ENCODE data around the gene NFKB2.
A peak's percentile ranks its signal among the peaks of the same experiment; 100 is the strongest.

Gene NFKB2

DNA sequence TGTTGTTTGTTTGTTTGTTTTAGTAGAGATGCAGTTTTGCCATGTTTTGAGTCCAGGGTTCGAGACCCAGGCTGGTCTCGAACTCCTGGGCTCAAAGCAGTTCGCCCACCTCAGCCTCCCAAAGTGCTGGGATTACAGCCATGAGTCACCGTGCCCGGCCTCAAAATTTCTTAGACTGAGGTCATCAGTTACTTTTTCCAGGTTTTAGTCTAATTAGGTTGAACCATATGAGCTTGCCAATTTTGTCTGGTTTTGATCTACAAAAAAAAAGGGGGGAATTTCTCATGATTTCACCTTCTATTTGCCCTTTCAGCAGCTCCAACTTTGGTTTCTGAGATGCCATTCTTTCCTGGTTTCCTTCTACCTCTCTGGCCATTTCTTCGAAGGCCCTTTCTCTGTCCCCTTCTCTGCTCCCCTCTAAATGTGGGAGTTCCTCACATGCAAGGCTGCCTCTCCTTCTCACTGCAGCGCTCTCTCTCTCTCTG, 31.3 kb downstream of the NFKB2 start:
- TF ChIP-seq, protein P1, sequence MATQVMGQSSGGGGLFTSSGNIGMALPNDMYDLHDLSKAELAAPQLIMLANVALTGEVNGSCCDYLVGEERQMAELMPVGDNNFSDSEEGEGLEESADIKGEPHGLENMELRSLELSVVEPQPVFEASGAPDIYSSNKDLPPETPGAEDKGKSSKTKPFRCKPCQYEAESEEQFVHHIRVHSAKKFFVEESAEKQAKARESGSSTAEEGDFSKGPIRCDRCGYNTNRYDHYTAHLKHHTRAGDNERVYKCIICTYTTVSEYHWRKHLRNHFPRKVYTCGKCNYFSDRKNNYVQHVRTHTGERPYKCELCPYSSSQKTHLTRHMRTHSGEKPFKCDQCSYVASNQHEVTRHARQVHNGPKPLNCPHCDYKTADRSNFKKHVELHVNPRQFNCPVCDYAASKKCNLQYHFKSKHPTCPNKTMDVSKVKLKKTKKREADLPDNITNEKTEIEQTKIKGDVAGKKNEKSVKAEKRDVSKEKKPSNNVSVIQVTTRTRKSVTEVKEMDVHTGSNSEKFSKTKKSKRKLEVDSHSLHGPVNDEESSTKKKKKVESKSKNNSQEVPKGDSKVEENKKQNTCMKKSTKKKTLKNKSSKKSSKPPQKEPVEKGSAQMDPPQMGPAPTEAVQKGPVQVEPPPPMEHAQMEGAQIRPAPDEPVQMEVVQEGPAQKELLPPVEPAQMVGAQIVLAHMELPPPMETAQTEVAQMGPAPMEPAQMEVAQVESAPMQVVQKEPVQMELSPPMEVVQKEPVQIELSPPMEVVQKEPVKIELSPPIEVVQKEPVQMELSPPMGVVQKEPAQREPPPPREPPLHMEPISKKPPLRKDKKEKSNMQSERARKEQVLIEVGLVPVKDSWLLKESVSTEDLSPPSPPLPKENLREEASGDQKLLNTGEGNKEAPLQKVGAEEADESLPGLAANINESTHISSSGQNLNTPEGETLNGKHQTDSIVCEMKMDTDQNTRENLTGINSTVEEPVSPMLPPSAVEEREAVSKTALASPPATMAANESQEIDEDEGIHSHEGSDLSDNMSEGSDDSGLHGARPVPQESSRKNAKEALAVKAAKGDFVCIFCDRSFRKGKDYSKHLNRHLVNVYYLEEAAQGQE (IDR thresholded peaks at IDR 0.05; ENCODE audit: insufficient read depth in 1 of 2, low read depth in 2 of 2, low read length in 2 of 2), result no peak
- TF ChIP-seq FOXP2 (optimal IDR thresholded peaks at IDR 0.05; ENCODE audit: borderline replicate concordance, extremely low read depth, extremely low read length, insufficient read depth) (no peak), SIN3A (IDR thresholded peaks at IDR 0.05; ENCODE audit: borderline replicate concordance, insufficient read depth, low read length) (no peak), POLR2AphosphoS5 (IDR thresholded peaks at IDR 0.05; ENCODE audit: low read depth, low read length) (no peak), TAF1 (IDR thresholded peaks at IDR 0.05; ENCODE audit: borderline replicate concordance, insufficient read depth, low read length) (no peak)

DNA sequence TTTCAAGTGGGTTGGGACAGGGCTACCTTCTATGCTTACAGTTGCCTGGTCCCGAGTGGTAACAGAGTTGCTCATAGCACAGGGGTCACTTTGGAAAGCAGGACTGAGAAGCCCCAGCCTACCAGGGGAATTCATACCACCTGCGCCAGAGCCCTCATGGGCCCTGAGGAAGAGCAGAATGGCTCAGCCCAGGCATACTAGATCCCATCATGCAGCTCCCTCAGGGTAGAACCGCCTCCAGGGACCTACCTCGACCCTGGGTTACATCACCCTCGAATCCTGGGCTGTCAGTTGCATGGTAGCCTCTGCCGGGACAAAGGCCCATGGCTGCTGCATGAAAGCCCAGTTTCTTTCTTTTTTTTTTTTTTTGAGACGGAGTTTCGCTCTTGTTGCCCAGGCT, 34.0 kb downstream of the NFKB2 start:
- no peak for TF ChIP-seq TAF1 (IDR thresholded peaks at IDR 0.05; ENCODE audit: borderline replicate concordance, insufficient read depth, low read length)
- no peak for TF ChIP-seq POLR2AphosphoS5 (IDR thresholded peaks at IDR 0.05; ENCODE audit: low read depth, low read length)
- no peak for TF ChIP-seq SIN3A (IDR thresholded peaks at IDR 0.05; ENCODE audit: borderline replicate concordance, insufficient read depth, low read length)
- no peak for TF ChIP-seq FOXP2 (optimal IDR thresholded peaks at IDR 0.05; ENCODE audit: borderline replicate concordance, extremely low read depth, extremely low read length, insufficient read depth)
- TF ChIP-seq, protein P1 (IDR thresholded peaks at IDR 0.05; ENCODE audit: insufficient read depth in 1 of 2, low read depth in 2 of 2, low read length in 2 of 2), result no peak

DNA sequence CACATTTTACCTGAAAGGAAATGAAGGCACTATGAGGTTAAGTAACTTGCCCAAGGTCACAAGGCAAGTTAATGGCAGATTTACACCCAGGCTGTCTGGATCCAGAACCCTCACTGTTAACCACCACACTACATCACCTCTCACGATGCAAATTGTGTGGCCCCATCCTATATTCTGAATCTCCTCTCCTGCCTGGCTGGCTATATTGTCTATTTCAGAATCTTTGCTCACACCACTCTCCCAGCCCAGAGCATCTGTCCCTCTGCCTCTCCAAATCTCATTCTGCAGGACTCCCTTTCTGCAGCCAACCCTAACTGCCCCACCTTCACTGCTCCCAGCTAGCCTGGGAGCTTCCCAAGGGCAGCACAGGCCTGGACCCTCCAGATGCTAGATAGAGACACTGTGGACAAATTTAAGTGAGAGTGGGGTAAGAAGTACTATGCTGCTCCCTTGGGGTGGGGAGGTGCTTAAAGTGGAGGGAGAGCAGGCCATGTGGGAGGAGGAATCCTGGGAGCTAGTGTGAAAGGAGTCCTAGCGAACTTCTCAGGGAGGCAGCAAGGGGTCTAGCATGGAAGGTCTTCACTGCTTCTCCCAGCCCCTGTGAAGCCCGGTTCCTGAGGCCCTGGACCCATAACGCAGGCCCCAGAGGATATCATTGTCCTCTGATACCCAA, 36.1 kb downstream of the NFKB2 start:
- TF ChIP-seq TAF1 (IDR thresholded peaks at IDR 0.05; ENCODE audit: borderline replicate concordance, insufficient read depth, low read length) (no peak), SIN3A (IDR thresholded peaks at IDR 0.05; ENCODE audit: borderline replicate concordance, insufficient read depth, low read length) (no peak), POLR2AphosphoS5 (IDR thresholded peaks at IDR 0.05; ENCODE audit: low read depth, low read length) (no peak), FOXP2 (optimal IDR thresholded peaks at IDR 0.05; ENCODE audit: borderline replicate concordance, extremely low read depth, extremely low read length, insufficient read depth) (no peak)
- TF ChIP-seq, protein P1 (IDR thresholded peaks at IDR 0.05; ENCODE audit: insufficient read depth in 1 of 2, low read depth in 2 of 2, low read length in 2 of 2), result no peak

DNA sequence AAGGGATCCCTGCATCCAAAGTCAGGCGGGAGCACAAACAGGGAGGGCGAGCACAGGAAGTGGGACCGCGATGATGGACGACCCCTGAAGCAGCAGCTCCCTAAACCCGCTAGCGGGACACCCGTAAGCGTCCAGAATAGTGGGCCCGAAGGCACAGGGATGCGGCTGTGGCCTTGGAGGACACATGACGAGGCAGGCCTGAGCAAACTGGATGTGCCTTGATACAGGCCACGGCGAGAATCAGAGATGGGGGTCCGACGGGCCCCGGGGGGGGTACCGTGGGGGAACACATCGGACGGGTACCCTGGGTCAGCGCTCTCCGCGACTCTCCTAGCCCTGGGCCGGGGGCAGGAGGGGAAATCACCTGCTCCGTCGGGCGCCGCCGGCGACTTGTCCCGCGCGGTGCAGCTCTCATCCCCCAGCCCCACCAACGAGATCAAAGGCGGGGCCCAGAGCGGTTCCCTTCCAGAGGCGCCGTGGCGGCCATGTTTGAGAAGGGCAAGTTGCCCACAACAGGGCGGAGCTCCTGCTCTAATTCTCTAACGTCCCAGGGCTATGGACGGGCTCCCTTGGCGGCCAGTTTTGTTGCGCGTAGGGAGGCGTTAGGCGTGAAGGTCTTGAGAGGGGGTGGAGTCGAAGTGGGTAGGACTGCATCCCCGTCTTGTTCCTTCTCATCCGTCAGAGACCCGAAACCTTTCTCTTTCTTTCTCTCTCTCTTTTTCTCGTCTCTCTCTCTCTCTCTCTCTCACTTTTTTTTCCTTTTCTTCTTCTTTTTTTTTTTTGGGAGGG, 36.9 kb downstream of the NFKB2 start, which contains the start of gene CUEDC2:
Gene CUEDC2 (minus strand): TSS at position 413 of the 789 bp plus-strand sequence. CDS start 7,386 bp downstream, outside the sequence.
- peak; percentile 68; the same call in 1 of the 2 replicates for TF ChIP-seq TAF1 (IDR thresholded peaks at IDR 0.05; ENCODE audit: borderline replicate concordance, insufficient read depth, low read length)
- no peak for TF ChIP-seq SIN3A (IDR thresholded peaks at IDR 0.05; ENCODE audit: borderline replicate concordance, insufficient read depth, low read length)
- TF ChIP-seq POLR2AphosphoS5 (IDR thresholded peaks at IDR 0.05; ENCODE audit: low read depth, low read length), result peak; percentile 75; the same call in 1 of the 2 replicates
- TF ChIP-seq, protein P1 (IDR thresholded peaks at IDR 0.05; ENCODE audit: insufficient read depth in 1 of 2, low read depth in 2 of 2, low read length in 2 of 2), result peak in 1 of 2 experiments; percentile 2; a peak in 1 of 4 replicates
- peak; percentile 43 for TF ChIP-seq FOXP2 (optimal IDR thresholded peaks at IDR 0.05; ENCODE audit: borderline replicate concordance, extremely low read depth, extremely low read length, insufficient read depth)
